Liver (tissue), 9 donors: ENCODE data around the gene HGF. TPM values are rescaled to one million over a fixed set of nuclear protein-coding genes. Genes with fewer than 3 reads are reported as not detected.

Experiments used
- DNase-seq: peaks from one replicate; pipeline ENCODE4 v3.0.0-alpha.2; 2017; ENCODE audit warnings: low spot score
- H3K27ac ChIP-seq, 2 donors: one replicate each; pipeline ENCODE4 v1.7.0; 2013; ENCODE audit warnings: inconsistent platforms in 2 of 2, low read length in 2 of 2, control low read depth in 1 of 2, low read depth in 1 of 2, mild to moderate bottlenecking in 1 of 2
- H3K27me3 ChIP-seq, 4 donors: one replicate each; pipeline versions ENCODE4 v1.6.1 to v1.7.0; 2013; ENCODE audit warnings: low read length in 3 of 4, inconsistent platforms in 1 of 4, mild to moderate bottlenecking in 1 of 4, moderate library complexity in 1 of 4; ENCODE audit not compliant: control insufficient read depth in 4 of 4, insufficient read depth in 4 of 4
- H3K36me3 ChIP-seq, 4 donors: one replicate each; pipeline versions ENCODE4 v1.6.1 to v1.7.0; 2013; ENCODE audit warnings: low read length in 3 of 4, mild to moderate bottlenecking in 3 of 4, low read depth in 1 of 4, moderate library complexity in 1 of 4; ENCODE audit not compliant: control insufficient read depth in 4 of 4, insufficient read depth in 3 of 4
- H3K4me1 ChIP-seq, 4 donors: one replicate each; pipeline versions ENCODE4 v1.6.1 to v1.7.0; 2013; ENCODE audit warnings: low read length in 3 of 4, mild to moderate bottlenecking in 3 of 4, moderate library complexity in 1 of 4; ENCODE audit not compliant: control insufficient read depth in 4 of 4, insufficient read depth in 4 of 4
- H3K4me3 ChIP-seq, 3 donors: one replicate each; pipeline versions ENCODE4 v1.6.1 to v1.7.0; 2013; ENCODE audit warnings: low read length in 3 of 3, control low read depth in 1 of 3, low read depth in 1 of 3, mild to moderate bottlenecking in 1 of 3
- H3K9ac ChIP-seq, 2 donors: one replicate each; pipeline ENCODE4 v1.7.0; 2013; ENCODE audit warnings: low read length in 2 of 2, mild to moderate bottlenecking in 2 of 2, moderate library complexity in 2 of 2, control low read depth in 1 of 2, low read depth in 1 of 2
- H3K9me3 ChIP-seq, 4 donors: one replicate each; pipeline versions ENCODE4 v1.6.1 to v1.7.0; 2013; ENCODE audit warnings: low read length in 3 of 4; ENCODE audit not compliant: control insufficient read depth in 4 of 4
- CTCF ChIP-seq: fragments of 150-350 bp; IDR thresholded peaks from 2 replicates; pipeline ENCODE4 v1.5.1; 2017; ENCODE audit warnings: improper control_type of control experiment, low read depth, low read length; ENCODE audit not compliant: missing input control
- EGR1 ChIP-seq, 2 donors: IDR thresholded peaks; 2 replicates each; pipeline ENCODE4 v1.6.1; 2016 to 2018; ENCODE audit warnings: antibody characterized with exemption in 2 of 2, low read depth in 2 of 2
- FOXA1 ChIP-seq: IDR thresholded peaks from 2 replicates; pipeline ENCODE4 v1.6.1; 2016; ENCODE audit warnings: antibody characterized with exemption
- FOXA2 ChIP-seq: IDR thresholded peaks from 2 replicates; pipeline ENCODE4 v1.6.1; 2016; ENCODE audit warnings: antibody characterized with exemption
- GABPA ChIP-seq, 2 donors: IDR thresholded peaks in 1 of 2; conservative IDR thresholded peaks in 1 of 2; 2 replicates each; pipeline ENCODE4 v1.6.1; 2016; ENCODE audit warnings: antibody characterized with exemption in 2 of 2, mild to moderate bottlenecking in 1 of 2, moderate library complexity in 1 of 2
- HNF4A ChIP-seq, 2 donors: conservative IDR thresholded peaks; 2 replicates each; pipeline ENCODE4 v1.6.1; 2016; ENCODE audit warnings: antibody characterized with exemption in 2 of 2, mild to moderate bottlenecking in 2 of 2
- HNF4G ChIP-seq: IDR thresholded peaks from 2 replicates; pipeline ENCODE4 v1.6.1; 2016; ENCODE audit warnings: antibody characterized with exemption
- JUND ChIP-seq, 2 donors: IDR thresholded peaks; 2 replicates each; pipeline ENCODE4 v1.6.1; 2016; ENCODE audit warnings: antibody characterized with exemption in 2 of 2
- NR2F2 ChIP-seq: IDR thresholded peaks from 2 replicates; pipeline ENCODE4 v1.6.1; 2016; ENCODE audit warnings: antibody characterized with exemption
- RAD21 ChIP-seq, 2 donors: IDR thresholded peaks; 2 replicates each; pipeline ENCODE4 v1.6.1; 2016; ENCODE audit warnings: antibody characterized with exemption in 2 of 2, mild to moderate bottlenecking in 2 of 2
- RXRA ChIP-seq, 2 donors: IDR thresholded peaks; 2 replicates each; pipeline ENCODE4 v1.6.1; 2017 to 2018; ENCODE audit warnings: antibody characterized with exemption in 2 of 2, mild to moderate bottlenecking in 1 of 2
- SP1 ChIP-seq: IDR thresholded peaks from 2 replicates; pipeline ENCODE4 v1.6.1; 2018; ENCODE audit warnings: antibody characterized with exemption, mild to moderate bottlenecking
- TAF1 ChIP-seq: conservative IDR thresholded peaks from 2 replicates; pipeline ENCODE4 v1.6.1; 2016; ENCODE audit warnings: antibody characterized with exemption, mild to moderate bottlenecking
- YY1 ChIP-seq: IDR thresholded peaks from 2 replicates; pipeline ENCODE4 v1.6.1; 2016; ENCODE audit warnings: antibody characterized with exemption, mild to moderate bottlenecking
- ZBTB33 ChIP-seq: IDR thresholded peaks from 2 replicates; pipeline ENCODE4 v1.6.1; 2016; ENCODE audit warnings: antibody characterized with exemption
- WGBS: extraction: QIAGEN DNeasy Blood & Tissue Kit; methylation state at CpG from one replicate; pipeline ENCODE4 v1.1.7; 2013; 5-methylcytosine and 5-hydroxymethylcytosine counted together
- polyA plus RNA-seq, 2 donors: library from polyadenylated mRNA; stranded (reverse) in 1 of 2; unstranded in 1 of 2; fragments of 200-250 nt in 1 of 2; fragments of >200 nt in 1 of 2; fragmentation: Nextera tagmentation in 1 of 2; extraction: Ambion mirVana in 1 of 2; gene quantifications; one replicate each; pipeline versions ENCODE4 v1.2.1 to v1.2.3, GENCODE V29; 2013 to 2015
- total RNA-seq, 2 donors: library from RNA; depleted of rRNA; stranded (reverse); fragments of >200 nt; gene quantifications; one replicate each; pipeline ENCODE4 v1.2.3, GENCODE V29; 2014
- TF ChIP-seq, protein P1 (sequence below): IDR thresholded peaks from 2 replicates; pipeline ENCODE4 v1.6.1; 2016; ENCODE audit warnings: antibody characterized with exemption
- TF ChIP-seq, protein P2 (sequence below): IDR thresholded peaks from 2 replicates; pipeline ENCODE4 v1.6.1; 2016; ENCODE audit warnings: antibody characterized with exemption, mild to moderate bottlenecking
- TF ChIP-seq, protein P3 (sequence below): IDR thresholded peaks from 2 replicates; pipeline ENCODE4 v1.6.1; 2016; ENCODE audit warnings: antibody characterized with exemption
- donor health status: healthy.
- donor health status: healthy.
- donor health status: healthy.
- donor health status: healthy.
- donor health status: healthy.

HGF gene
- total and polyA plus RNA-seq, 4 donors: 12.0 to 29.8 (median 15.3) TPM

GRCh38 chr7:81676813-81677212 lies 93.0 kb downstream of the HGF start:
- Histone ChIP-seq H3K4me3 (no peak overlapping the region), H3K9me3 (no peaks in the 10 kb centered on the region), H3K36me3 (no peaks in the 10 kb centered on the region), H3K27me3 (no peaks in the 10 kb centered on the region), H3K4me1 (no peaks in the 10 kb centered on the region), H3K9ac (no peak overlapping the region), H3K27ac (no peak overlapping the region)
- WGBS: 81% methylated on average over 1 of the region's 1 CpG
- DNase-seq: no peak
- TF ChIP-seq, protein P1, sequence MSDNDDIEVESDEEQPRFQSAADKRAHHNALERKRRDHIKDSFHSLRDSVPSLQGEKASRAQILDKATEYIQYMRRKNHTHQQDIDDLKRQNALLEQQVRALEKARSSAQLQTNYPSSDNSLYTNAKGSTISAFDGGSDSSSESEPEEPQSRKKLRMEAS: no peak
- TF ChIP-seq FOXA1 (no peak), HNF4A (conservative IDR thresholded peaks at IDR 0.05) (no peak), ZBTB33 (no peak), FOXA2 (no peak), YY1 (no peak), JUND (IDR thresholded peaks at IDR 0.05) (no peak), NR2F2 (no peak), EGR1 (IDR thresholded peaks at IDR 0.05; ENCODE audit: low read depth in 2 of 2) (no peak)
- TF ChIP-seq, protein P2, sequence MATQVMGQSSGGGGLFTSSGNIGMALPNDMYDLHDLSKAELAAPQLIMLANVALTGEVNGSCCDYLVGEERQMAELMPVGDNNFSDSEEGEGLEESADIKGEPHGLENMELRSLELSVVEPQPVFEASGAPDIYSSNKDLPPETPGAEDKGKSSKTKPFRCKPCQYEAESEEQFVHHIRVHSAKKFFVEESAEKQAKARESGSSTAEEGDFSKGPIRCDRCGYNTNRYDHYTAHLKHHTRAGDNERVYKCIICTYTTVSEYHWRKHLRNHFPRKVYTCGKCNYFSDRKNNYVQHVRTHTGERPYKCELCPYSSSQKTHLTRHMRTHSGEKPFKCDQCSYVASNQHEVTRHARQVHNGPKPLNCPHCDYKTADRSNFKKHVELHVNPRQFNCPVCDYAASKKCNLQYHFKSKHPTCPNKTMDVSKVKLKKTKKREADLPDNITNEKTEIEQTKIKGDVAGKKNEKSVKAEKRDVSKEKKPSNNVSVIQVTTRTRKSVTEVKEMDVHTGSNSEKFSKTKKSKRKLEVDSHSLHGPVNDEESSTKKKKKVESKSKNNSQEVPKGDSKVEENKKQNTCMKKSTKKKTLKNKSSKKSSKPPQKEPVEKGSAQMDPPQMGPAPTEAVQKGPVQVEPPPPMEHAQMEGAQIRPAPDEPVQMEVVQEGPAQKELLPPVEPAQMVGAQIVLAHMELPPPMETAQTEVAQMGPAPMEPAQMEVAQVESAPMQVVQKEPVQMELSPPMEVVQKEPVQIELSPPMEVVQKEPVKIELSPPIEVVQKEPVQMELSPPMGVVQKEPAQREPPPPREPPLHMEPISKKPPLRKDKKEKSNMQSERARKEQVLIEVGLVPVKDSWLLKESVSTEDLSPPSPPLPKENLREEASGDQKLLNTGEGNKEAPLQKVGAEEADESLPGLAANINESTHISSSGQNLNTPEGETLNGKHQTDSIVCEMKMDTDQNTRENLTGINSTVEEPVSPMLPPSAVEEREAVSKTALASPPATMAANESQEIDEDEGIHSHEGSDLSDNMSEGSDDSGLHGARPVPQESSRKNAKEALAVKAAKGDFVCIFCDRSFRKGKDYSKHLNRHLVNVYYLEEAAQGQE: no peak

DNA sequence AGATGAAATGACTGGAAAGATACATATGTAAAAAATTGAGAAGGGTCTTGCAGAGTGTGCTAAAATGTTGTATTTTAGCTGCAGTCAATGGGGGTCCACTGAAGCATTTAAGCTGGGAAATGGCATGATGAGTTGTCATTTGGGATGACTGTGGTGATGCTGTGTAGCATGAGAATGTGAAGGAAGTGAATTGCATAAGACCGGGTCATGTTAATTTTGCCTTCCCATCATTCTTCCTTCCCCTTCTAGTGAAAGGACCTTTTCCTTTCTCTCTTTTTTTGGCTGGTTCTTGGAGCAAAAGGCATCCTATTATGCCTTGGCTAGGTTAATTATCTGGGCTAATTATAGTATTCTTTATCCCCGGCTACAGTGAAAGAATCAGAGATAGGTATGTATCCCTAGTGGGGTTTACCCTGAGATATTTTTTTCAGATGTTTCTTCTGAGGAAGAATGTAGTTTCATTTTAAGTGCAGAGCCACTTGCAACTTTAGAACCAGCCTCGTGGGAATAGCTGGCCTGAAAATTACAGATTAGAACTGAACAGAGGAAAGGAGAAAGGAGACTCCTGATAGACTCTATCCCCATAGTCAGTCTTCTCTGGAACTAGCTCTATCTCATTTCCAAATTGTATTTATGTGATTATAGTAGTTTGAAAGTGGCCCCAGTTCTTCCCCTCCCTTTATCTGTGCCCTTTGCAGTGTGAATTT lies 93.6 kb downstream of the HGF start:
- H3K9me3 ChIP-seq: no peaks in the 10 kb centered on the region
- no peaks in the 10 kb centered on the region for H3K36me3 ChIP-seq
- WGBS: 70% methylated on average over 3 of the region's 3 CpGs
- no peak for DNase-seq
- H3K9ac ChIP-seq: no peak overlapping the region
- no peaks in the 10 kb centered on the region for H3K27me3 ChIP-seq
- H3K4me3 ChIP-seq: no peak overlapping the region
- no peak overlapping the region for H3K27ac ChIP-seq
- no peaks in the 10 kb centered on the region for H3K4me1 ChIP-seq
- TF ChIP-seq GABPA (IDR thresholded peaks at IDR 0.05 in 1 of 2, conservative IDR thresholded peaks at IDR 0.05 in 1 of 2): no peak
- TF ChIP-seq, protein P1: no peak
- no peak for TF ChIP-seq ZBTB33
- no peak for TF ChIP-seq HNF4A (conservative IDR thresholded peaks at IDR 0.05)
- no peak for TF ChIP-seq FOXA2
- no peak for TF ChIP-seq TAF1
- TF ChIP-seq SP1: no peak
- TF ChIP-seq RXRA (IDR thresholded peaks at IDR 0.05): no peak
- no peak for TF ChIP-seq YY1
- TF ChIP-seq RAD21 (IDR thresholded peaks at IDR 0.05): no peak
- TF ChIP-seq, protein P3, sequence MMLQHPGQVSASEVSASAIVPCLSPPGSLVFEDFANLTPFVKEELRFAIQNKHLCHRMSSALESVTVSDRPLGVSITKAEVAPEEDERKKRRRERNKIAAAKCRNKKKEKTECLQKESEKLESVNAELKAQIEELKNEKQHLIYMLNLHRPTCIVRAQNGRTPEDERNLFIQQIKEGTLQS: no peak
- no peak for TF ChIP-seq CTCF
- no peak for TF ChIP-seq JUND (IDR thresholded peaks at IDR 0.05)
- TF ChIP-seq EGR1 (IDR thresholded peaks at IDR 0.05; ENCODE audit: low read depth in 2 of 2): no peak
- no peak for TF ChIP-seq HNF4G
